Measurements from ENCODE around the gene LSP1. TPM values are rescaled to one million over a fixed set of nuclear protein-coding genes. Genes with fewer than 3 reads are reported as not detected.
"Not testable (repeated sequence)": the region's sequence is repeated elsewhere in the genome, so short reads cannot be mapped to it uniquely, and the experiment has no call there.

Gene LSP1
- total RNA-seq (10 to 100 TPM in 4 of 5 donors, 1 to 10 TPM in 1; 9.8 to 78.8 (median 46.8) TPM), polyA plus RNA-seq (100 to 1,000 TPM in 2 of 3 donors, 10 to 100 TPM in 1; 29.0 to 239 (median 155) TPM)
- long read RNA-seq, donor 1, result 0 reads
- long read RNA-seq, donor 2, transcript LSP1-201 (11 exons, 1,699 nt), result major isoform, 5 of 5 reads
- long read RNA-seq, donor 2, partial matches to known transcripts, result 0 of 5 reads
- long read RNA-seq, donor 2, other reads (novel, unspliced or antisense), result 0 of 5 reads
- long read RNA-seq, donor 3, result 0 reads
- long read RNA-seq, donor 4, result 0 reads
- long read RNA-seq, donor 5, partial matches to known transcripts, result 12 of 13 reads
- long read RNA-seq, donor 5, other reads (novel, unspliced or antisense), result 0 of 13 reads
- long read RNA-seq, donor 6, transcript LSP1-201 (11 exons, 1,699 nt), result major isoform, 5 of 10 reads
- long read RNA-seq, donor 6, partial matches to known transcripts, result 5 of 10 reads
- long read RNA-seq, donor 6, other reads (novel, unspliced or antisense), result 0 of 10 reads
- long read RNA-seq, donor 7, partial matches to known transcripts, result 7 of 12 reads
- long read RNA-seq, donor 7, other reads (novel, unspliced or antisense), result 0 of 12 reads
- long read RNA-seq, donor 8, partial matches to known transcripts, result 0 of 2 reads
- long read RNA-seq, donor 8, other reads (novel, unspliced or antisense), result 0 of 2 reads
- long read RNA-seq, donor 9, partial matches to known transcripts, result 247 of 264 reads
- long read RNA-seq, donor 9, other reads (novel, unspliced or antisense), result 17 of 264 reads
- long read RNA-seq, donor 10, result 0 reads

- 63 to 82% (median 72%) methylated on average over 18 of the region's 18 CpGs for WGBS, 5 donors
Observed at GRCh38 chr11:1852877-1853276, at the start of gene LSP1. TSS of gene LSP1 (plus strand) at chr11:1853084. CDS start at chr11:1853145, 61 bp downstream.

GRCh38 chr11:1803246-1803645 is 49.6 kb upstream of the LSP1 start:
- intact Hi-C loops (cut with DNase I; ENCODE audit: low total_unique reads), result no loop called here
- Histone ChIP-seq H3K27ac (no peak overlapping the region), H3K36me3 (no peaks in the 10 kb centered on the region), H3K4me1 (peaks cover 0 to 15% (median 6%) of the 10 kb centered on the region in 4 donors), H3K9me3 (no peaks in the 10 kb centered on the region), H3K27me3 (peaks cover 0 to 46% (median 0%) of the 10 kb centered on the region in 3 donors), H3K4me3 (no peak overlapping the region)
- no peak for TF ChIP-seq POLR2A (IDR thresholded peaks at IDR 0.05)
- DNase-seq, result no peak
- 81 to 97% (median 95%) methylated on average over 10 to 20 of the region's 20 CpGs for WGBS, 5 donors

More at GRCh38 chr11:1852877-1853276, at the start of gene LSP1:
- DNase-seq, result peak; percentile 57 to 75
- Histone ChIP-seq H3K27ac (peak within 1 kb of the TSS in 4 of 5 donors; percentile 27 to 80 (median 60)), H3K4me1 (peaks cover 0 to 66% (median 7%) of the 10 kb centered on the region in 4 donors), H3K36me3 (no peaks in the 10 kb centered on the region), H3K9me3 (no peaks in the 10 kb centered on the region), H3K27me3 (no peaks in the 10 kb centered on the region), H3K4me3 (peak within 1 kb of the TSS; percentile 25 to 45 (median 39))
- TF ChIP-seq EP300 (IDR thresholded peaks at IDR 0.05) (no peak), CTCF (IDR thresholded peaks at IDR 0.05) (no peak), POLR2AphosphoS5 (IDR thresholded peaks at IDR 0.05) (no peak)
- intact Hi-C loops (cut with DNase I; ENCODE audit: low total_unique reads), result no loop called here

- Histone ChIP-seq H3K4me1 (peaks cover 0 to 15% (median 6%) of the 10 kb centered on the region in 4 donors), H3K27me3 (peaks cover 0 to 46% (median 0%) of the 10 kb centered on the region in 3 donors)
- H3K4me3 ChIP-seq; H3K36me3 ChIP-seq; H3K9me3 ChIP-seq; intact Hi-C loops (cut with DNase I; ENCODE audit: low total_unique reads); H3K27ac ChIP-seq; DNase-seq: not testable (repeated sequence)
- WGBS, 5 donors, result 80 to 93% (median 88%) methylated on average over 14 to 30 of the region's 42 CpGs
Observed at GRCh38 chr11:1803835-1804519, 48.9 kb upstream of the LSP1 start.

GRCh38 chr11:1805525-1805924 is 47.4 kb upstream of the LSP1 start:
- no peak overlapping the region for H3K4me3 ChIP-seq
- H3K36me3 ChIP-seq, result no peaks in the 10 kb centered on the region
- H3K27me3 ChIP-seq, result peaks cover 0 to 40% (median 0%) of the 10 kb centered on the region in 3 donors
- H3K4me1 ChIP-seq, result peaks cover 0 to 15% (median 6%) of the 10 kb centered on the region in 4 donors
- 82 to 94% (median 88%) methylated on average over 15 of the region's 15 CpGs for WGBS, 5 donors
- DNase-seq, result no peak
- no peaks in the 10 kb centered on the region for H3K9me3 ChIP-seq
- no peak overlapping the region for H3K27ac ChIP-seq
- intact Hi-C loops (cut with DNase I; ENCODE audit: low total_unique reads), result no loop called here
- TF ChIP-seq POLR2AphosphoS5 (IDR thresholded peaks at IDR 0.05) (no peak), POLR2A (IDR thresholded peaks at IDR 0.05) (no peak), EP300 (IDR thresholded peaks at IDR 0.05) (no peak), CTCF (IDR thresholded peaks at IDR 0.05) (no peak)

Data from stomach (tissue), 19 donors.